ENCODE data around the gene ACTL10.

The ACTL10 gene

DNA sequence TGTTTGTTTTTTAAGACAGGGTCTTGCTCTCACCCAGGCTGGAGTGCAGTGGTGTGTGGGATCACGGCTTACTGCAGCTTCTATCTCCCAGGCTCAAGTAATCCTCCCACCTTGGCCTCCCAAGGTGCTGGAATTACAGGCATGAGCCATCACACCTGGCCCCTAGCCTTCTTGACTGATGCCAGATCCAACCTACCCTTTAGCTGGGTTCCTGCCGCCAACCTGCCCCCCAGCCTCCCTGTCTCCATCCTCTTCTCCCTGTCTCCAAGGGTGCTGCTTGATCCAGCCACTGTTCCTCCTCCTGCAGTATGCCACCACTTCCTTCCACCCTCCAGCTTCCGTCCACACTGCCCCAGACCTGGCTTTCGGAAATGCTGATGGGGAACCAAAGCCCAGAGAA lies 7.8 kb upstream of the ACTL10 start:
- Histone ChIP-seq H3K27ac (ENCODE audit: low read length) (no peak overlapping the region), H3K4me1 (ENCODE audit: insufficient read depth, low read length) (no peaks in the 10 kb centered on the region; the same call in 1 of the 2 replicates), H3K27me3 (ENCODE audit: insufficient read depth, low read length) (no peaks in the 10 kb centered on the region), H3K9ac (ENCODE audit: low read depth, low read length) (no peak overlapping the region), H3K4me3 (ENCODE audit: low read length) (no peak overlapping the region), H3K36me3 (ENCODE audit: insufficient read depth, low read depth, low read length) (peaks cover 5% of the 10 kb centered on the region; the same call in 1 of the 2 replicates), H3K9me3 (ENCODE audit: insufficient read depth, low read depth, low read length) (no peaks in the 10 kb centered on the region)

- Histone ChIP-seq H3K36me3 (ENCODE audit: insufficient read depth, low read depth, low read length) (peaks cover 5% of the 10 kb centered on the region; the same call in 1 of the 2 replicates), H3K9ac (ENCODE audit: low read depth, low read length) (no peak overlapping the region), H3K27me3 (ENCODE audit: insufficient read depth, low read length) (peaks cover 4% of the 10 kb centered on the region; the same call in 1 of the 2 replicates), H3K4me3 (ENCODE audit: low read length) (no peak overlapping the region), H3K4me1 (ENCODE audit: insufficient read depth, low read length) (peaks cover 4% of the 10 kb centered on the region; the same call in 1 of the 2 replicates), H3K9me3 (ENCODE audit: insufficient read depth, low read depth, low read length) (no peaks in the 10 kb centered on the region), H3K27ac (ENCODE audit: low read length) (no peak overlapping the region)
Measured at GRCh38 chr20:33659341-33660034, 7.3 kb upstream of the ACTL10 start.

GRCh38 chr20:33660035-33660684 lies 6.6 kb upstream of the ACTL10 start:
- Histone ChIP-seq H3K9ac (ENCODE audit: low read depth, low read length) (no peak overlapping the region), H3K9me3 (ENCODE audit: insufficient read depth, low read depth, low read length) (no peaks in the 10 kb centered on the region), H3K4me1 (ENCODE audit: insufficient read depth, low read length) (peaks cover 5% of the 10 kb centered on the region; the same call in 1 of the 2 replicates), H3K36me3 (ENCODE audit: insufficient read depth, low read depth, low read length) (peaks cover 5% of the 10 kb centered on the region; the same call in 1 of the 2 replicates), H3K27ac (ENCODE audit: low read length) (no peak overlapping the region), H3K4me3 (ENCODE audit: low read length) (no peak overlapping the region), H3K27me3 (ENCODE audit: insufficient read depth, low read length) (peaks cover 10% of the 10 kb centered on the region; the same call in 1 of the 2 replicates)

DNA sequence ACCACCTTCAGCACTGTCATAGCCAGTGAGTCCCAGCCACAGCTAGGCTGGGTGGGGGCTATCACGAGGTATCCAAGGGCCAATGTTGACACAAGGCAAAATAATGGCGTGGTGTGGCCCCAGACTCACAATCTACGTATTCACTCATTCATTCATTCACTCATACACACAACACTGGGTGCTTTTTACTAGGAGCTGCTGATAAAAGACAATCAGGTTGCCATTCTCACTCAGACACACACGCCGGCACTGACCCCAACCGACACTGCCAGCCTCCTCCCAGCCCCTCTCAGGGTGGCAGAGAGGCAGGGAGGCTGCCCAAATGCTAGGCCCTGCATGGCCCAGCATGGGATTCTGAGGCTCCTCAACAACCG lies 6.1 kb upstream of the ACTL10 start:
- no peaks in the 10 kb centered on the region for H3K9me3 ChIP-seq (ENCODE audit: insufficient read depth, low read depth, low read length)
- H3K27ac ChIP-seq (ENCODE audit: low read length): no peak overlapping the region
- H3K36me3 ChIP-seq (ENCODE audit: insufficient read depth, low read depth, low read length): peaks cover 5% of the 10 kb centered on the region; the same call in 1 of the 2 replicates
- no peak overlapping the region for H3K4me3 ChIP-seq (ENCODE audit: low read length)
- peaks cover 10% of the 10 kb centered on the region; the same call in 1 of the 2 replicates for H3K27me3 ChIP-seq (ENCODE audit: insufficient read depth, low read length)
- H3K4me1 ChIP-seq (ENCODE audit: insufficient read depth, low read length): peaks cover 5% of the 10 kb centered on the region; the same call in 1 of the 2 replicates
- H3K9ac ChIP-seq (ENCODE audit: low read depth, low read length): no peak overlapping the region

DNA sequence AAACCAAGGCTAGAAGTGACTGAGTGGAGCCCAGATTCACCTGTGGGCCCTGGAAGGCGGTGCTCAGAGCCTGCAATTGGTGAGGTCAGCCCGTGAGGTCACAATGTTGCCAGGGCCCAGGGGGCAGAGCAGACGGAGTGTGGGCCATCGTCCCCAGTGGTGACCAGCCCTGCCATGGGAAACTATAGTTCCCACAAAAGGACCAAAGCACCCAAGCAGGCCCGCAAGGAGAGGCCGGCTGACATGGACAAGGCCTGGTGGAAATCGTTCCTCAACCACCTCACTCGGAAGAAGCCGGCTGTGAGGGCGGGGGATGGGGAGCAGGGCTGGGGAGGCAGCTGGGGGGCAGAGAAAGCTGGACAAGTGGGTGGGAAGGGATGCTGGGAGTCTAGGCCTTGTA lies 4.6 kb upstream of the ACTL10 start, which contains the start of gene C20orf144:
C20orf144 (plus strand) TSS at position 156 of the 400 bp plus-strand sequence; CDS start at position 175, 19 bp downstream.
- peaks cover 11% of the 10 kb centered on the region; the same call in 1 of the 2 replicates for H3K27me3 ChIP-seq (ENCODE audit: insufficient read depth, low read length)
- H3K27ac ChIP-seq (ENCODE audit: low read length): no peak within 1 kb of the TSS
- H3K9ac ChIP-seq (ENCODE audit: low read depth, low read length): peak within 1 kb of the TSS; percentile 81; the same call in 1 of the 2 replicates
- peak within 1 kb of the TSS; percentile 74; the same call in 1 of the 2 replicates for H3K4me3 ChIP-seq (ENCODE audit: low read length)
- H3K9me3 ChIP-seq (ENCODE audit: insufficient read depth, low read depth, low read length): no peaks in the 10 kb centered on the region
- H3K36me3 ChIP-seq (ENCODE audit: insufficient read depth, low read depth, low read length): peaks cover 5% of the 10 kb centered on the region; the same call in 1 of the 2 replicates
- peaks cover 11% of the 10 kb centered on the region; the same call in 1 of the 2 replicates for H3K4me1 ChIP-seq (ENCODE audit: insufficient read depth, low read length)

DNA sequence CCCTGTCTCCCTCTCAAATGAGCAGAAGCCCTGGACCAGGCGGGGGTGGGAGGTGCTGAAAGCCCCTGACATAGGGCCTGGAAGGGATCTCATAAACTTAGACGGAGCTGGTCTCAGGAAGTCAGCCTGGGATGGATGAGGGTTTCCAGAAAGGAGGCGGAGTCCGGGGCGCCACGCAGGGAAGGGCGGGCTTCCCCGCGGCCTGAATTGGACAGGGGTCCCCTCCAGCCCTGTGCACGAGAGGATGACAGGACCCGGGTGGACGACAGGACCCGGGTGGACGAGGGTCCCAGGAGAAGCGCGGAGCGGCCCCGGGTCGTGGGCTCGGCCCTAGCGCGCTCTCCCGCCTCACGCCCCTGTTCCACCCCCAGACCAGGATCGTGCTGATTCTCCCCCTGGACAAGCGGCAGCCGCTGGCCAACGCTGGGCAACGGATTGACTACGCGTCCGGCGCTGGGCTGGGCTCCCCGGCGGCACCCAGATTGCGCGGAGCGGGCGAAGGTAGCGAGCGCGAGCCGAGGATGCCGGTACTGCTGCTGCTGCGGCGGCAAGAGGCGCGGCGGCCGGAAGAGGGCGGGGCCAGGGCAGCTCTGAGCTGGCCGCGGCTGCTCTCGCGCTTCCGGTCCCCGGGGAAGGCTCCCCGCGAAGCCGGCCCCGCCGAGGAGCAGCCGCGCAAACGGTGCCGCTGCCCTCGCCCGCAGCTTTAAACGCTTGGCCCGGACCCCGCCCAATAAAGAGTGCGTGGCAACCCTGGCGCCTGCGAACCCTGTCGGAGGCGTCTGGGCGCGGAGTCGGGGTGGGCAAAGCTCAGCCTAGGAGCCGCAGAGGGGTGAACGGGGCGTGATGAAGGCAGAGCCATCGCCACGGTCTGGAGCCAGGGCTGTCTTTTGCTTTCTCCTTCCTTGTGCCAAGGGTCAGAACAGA lies 3.3 kb upstream of the ACTL10 start:
- peaks cover 19% of the 10 kb centered on the region for H3K27me3 ChIP-seq (ENCODE audit: insufficient read depth, low read length)
- H3K27ac ChIP-seq (ENCODE audit: low read length): no peak overlapping the region
- H3K36me3 ChIP-seq (ENCODE audit: insufficient read depth, low read depth, low read length): no peaks in the 10 kb centered on the region
- no peaks in the 10 kb centered on the region for H3K9me3 ChIP-seq (ENCODE audit: insufficient read depth, low read depth, low read length)
- peak overlapping the region; percentile 74 for H3K4me3 ChIP-seq (ENCODE audit: low read length)
- H3K9ac ChIP-seq (ENCODE audit: low read depth, low read length): peak overlapping the region; percentile 81; the same call in 1 of the 2 replicates
- peaks cover 11% of the 10 kb centered on the region; the same call in 1 of the 2 replicates for H3K4me1 ChIP-seq (ENCODE audit: insufficient read depth, low read length)

GRCh38 chr20:33664085-33664761 lies 2.5 kb upstream of the ACTL10 start:
- Histone ChIP-seq H3K4me3 (ENCODE audit: low read length) (peak overlapping the region; percentile 74), H3K9ac (ENCODE audit: low read depth, low read length) (peak overlapping the region; percentile 81; the same call in 1 of the 2 replicates), H3K4me1 (ENCODE audit: insufficient read depth, low read length) (peaks cover 11% of the 10 kb centered on the region; the same call in 1 of the 2 replicates), H3K27ac (ENCODE audit: low read length) (no peak overlapping the region), H3K27me3 (ENCODE audit: insufficient read depth, low read length) (peaks cover 19% of the 10 kb centered on the region), H3K9me3 (ENCODE audit: insufficient read depth, low read depth, low read length) (no peaks in the 10 kb centered on the region), H3K36me3 (ENCODE audit: insufficient read depth, low read depth, low read length) (peaks cover 8% of the 10 kb centered on the region)

DNA sequence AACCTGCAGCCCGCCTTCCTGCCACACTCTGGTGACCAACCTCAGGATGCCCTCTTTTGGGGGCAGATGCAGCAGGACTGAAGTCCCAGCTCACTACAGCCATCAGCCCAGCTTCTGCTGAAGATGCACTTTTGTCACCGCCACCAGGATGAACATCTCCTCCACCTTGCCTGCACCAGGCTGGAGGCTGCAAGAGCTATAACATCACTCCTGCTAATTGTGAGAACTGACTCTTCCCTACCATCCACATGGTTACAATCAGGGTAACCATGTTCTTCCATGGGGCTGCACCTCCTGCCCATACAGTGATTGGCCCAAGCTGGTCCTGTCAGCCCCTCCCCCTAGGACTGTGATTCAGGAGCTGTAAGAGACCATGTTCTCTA lies 2.0 kb upstream of the ACTL10 start:
- H3K9me3 ChIP-seq (ENCODE audit: insufficient read depth, low read depth, low read length): no peaks in the 10 kb centered on the region
- H3K4me1 ChIP-seq (ENCODE audit: insufficient read depth, low read length): peaks cover 11% of the 10 kb centered on the region; the same call in 1 of the 2 replicates
- no peak overlapping the region for H3K27ac ChIP-seq (ENCODE audit: low read length)
- H3K27me3 ChIP-seq (ENCODE audit: insufficient read depth, low read length): peaks cover 19% of the 10 kb centered on the region
- no peak overlapping the region for H3K4me3 ChIP-seq (ENCODE audit: low read length)
- H3K36me3 ChIP-seq (ENCODE audit: insufficient read depth, low read depth, low read length): peaks cover 8% of the 10 kb centered on the region
- H3K9ac ChIP-seq (ENCODE audit: low read depth, low read length): peak overlapping the region; percentile 81; the same call in 1 of the 2 replicates

GRCh38 chr20:33667245-33667675 lies 517 bp downstream of the ACTL10 start:
- no peaks in the 10 kb centered on the region for H3K9me3 ChIP-seq (ENCODE audit: insufficient read depth, low read depth, low read length)
- peaks cover 11% of the 10 kb centered on the region; the same call in 1 of the 2 replicates for H3K4me1 ChIP-seq (ENCODE audit: insufficient read depth, low read length)
- H3K27ac ChIP-seq (ENCODE audit: low read length): no peak overlapping the region
- peaks cover 19% of the 10 kb centered on the region for H3K27me3 ChIP-seq (ENCODE audit: insufficient read depth, low read length)
- H3K9ac ChIP-seq (ENCODE audit: low read depth, low read length): no peak overlapping the region; the same call in 1 of the 2 replicates
- H3K4me3 ChIP-seq (ENCODE audit: low read length): peak overlapping the region; percentile 69
- peaks cover 19% of the 10 kb centered on the region for H3K36me3 ChIP-seq (ENCODE audit: insufficient read depth, low read depth, low read length)

DNA sequence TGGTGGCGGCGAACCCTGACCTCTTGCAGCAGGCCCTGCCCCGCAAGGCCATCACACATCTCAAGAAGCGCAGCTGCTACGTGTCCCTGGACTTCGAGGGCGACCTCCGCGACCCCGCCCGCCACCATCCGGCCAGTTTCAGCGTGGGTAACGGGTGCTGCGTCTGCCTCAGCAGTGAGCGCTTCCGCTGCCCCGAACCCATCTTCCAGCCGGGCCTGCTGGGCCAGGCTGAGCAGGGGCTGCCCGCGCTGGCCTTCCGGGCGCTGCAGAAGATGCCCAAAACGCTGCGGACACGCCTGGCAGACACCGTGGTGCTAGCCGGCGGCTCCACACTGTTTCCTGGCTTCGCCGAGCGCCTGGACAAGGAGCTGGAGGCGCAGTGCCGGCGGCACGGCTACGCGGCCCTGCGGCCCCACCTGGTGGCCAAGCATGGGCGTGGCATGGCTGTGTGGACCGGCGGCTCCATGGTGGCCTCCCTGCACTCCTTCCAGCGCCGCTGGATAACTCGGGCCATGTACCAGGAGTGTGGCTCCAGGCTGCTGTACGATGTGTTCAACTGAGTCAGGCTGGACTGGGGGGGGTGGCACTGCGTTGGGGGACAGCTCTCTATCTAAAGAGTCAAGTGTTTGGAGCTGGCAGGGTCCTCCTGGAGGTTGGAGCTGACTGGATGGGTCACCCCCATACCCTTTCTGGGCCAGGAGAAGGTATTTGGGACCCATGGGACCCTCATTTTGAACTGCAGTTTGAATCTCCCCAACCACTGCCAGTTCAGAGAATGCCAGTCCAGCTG lies 1.1 kb downstream of the ACTL10 start:
- no peak overlapping the region for H3K9ac ChIP-seq (ENCODE audit: low read depth, low read length)
- no peaks in the 10 kb centered on the region for H3K9me3 ChIP-seq (ENCODE audit: insufficient read depth, low read depth, low read length)
- no peak overlapping the region for H3K27ac ChIP-seq (ENCODE audit: low read length)
- H3K4me3 ChIP-seq (ENCODE audit: low read length): peak overlapping the region; percentile 69
- H3K4me1 ChIP-seq (ENCODE audit: insufficient read depth, low read length): peaks cover 11% of the 10 kb centered on the region; the same call in 1 of the 2 replicates
- peaks cover 19% of the 10 kb centered on the region for H3K36me3 ChIP-seq (ENCODE audit: insufficient read depth, low read depth, low read length)
- H3K27me3 ChIP-seq (ENCODE audit: insufficient read depth, low read length): peaks cover 19% of the 10 kb centered on the region

Data from iPS-20b (cell line).